HepG2 (cell line): ENCODE measurements around the gene SMTNL1. TPM values are rescaled to one million over a fixed set of nuclear protein-coding genes. Genes with fewer than 3 reads are reported as not detected.
A peak's percentile ranks its signal among the peaks of the same experiment; 100 is the strongest.

Source experiments
- CC2D1A ChIP-seq: sonication (generic); formaldehyde crosslinking; IDR thresholded peaks from 2 replicates; pipeline ENCODE4 v1.8.1; 2023; ENCODE audit warnings: mild to moderate bottlenecking, missing genetic modification reagents
- GATAD2A ChIP-seq: IDR thresholded peaks from 2 replicates; pipeline ENCODE4 v1.6.1; 2016
- KDM2A ChIP-seq: sonication (generic); formaldehyde crosslinking; IDR thresholded peaks from 2 replicates; pipeline ENCODE4 v1.4.0; 2020; ENCODE audit warnings: low read depth, missing genetic modification reagents, borderline replicate concordance
- MLXIP ChIP-seq: sonication (generic); formaldehyde crosslinking; IDR thresholded peaks from 2 replicates; pipeline ENCODE4 v1.9.0; 2021; ENCODE audit warnings: missing genetic modification reagents, borderline replicate concordance
- NCOA5 ChIP-seq: sonication (generic); formaldehyde crosslinking; IDR thresholded peaks from 2 replicates; pipeline ENCODE4 v1.4.0; 2020; ENCODE audit warnings: missing genetic modification reagents
- SIN3B ChIP-seq: fragments of 150-350 bp; IDR thresholded peaks from 2 replicates; pipeline ENCODE4 v1.6.1; 2014; ENCODE audit warnings: low read length
- TRAFD1 ChIP-seq: sonication (generic); formaldehyde crosslinking; IDR thresholded peaks from 2 replicates; pipeline ENCODE4 v1.5.1; 2020; ENCODE audit warnings: missing genetic modification reagents, mild to moderate bottlenecking, borderline replicate concordance
- ZIK1 ChIP-seq: sonication (generic); formaldehyde crosslinking; IDR thresholded peaks from 2 replicates; pipeline ENCODE4 v1.5.0; 2020; ENCODE audit warnings: mild to moderate bottlenecking, low read depth, missing genetic modification reagents, borderline replicate concordance
- ZNF136 ChIP-seq: sonication (generic); formaldehyde crosslinking; IDR thresholded peaks from 2 replicates; pipeline ENCODE4 v1.8.1; 2022; ENCODE audit warnings: low read depth, mild to moderate bottlenecking, moderate library complexity, missing genetic modification reagents
- ZNF180 ChIP-seq: sonication (generic); formaldehyde crosslinking; IDR thresholded peaks from 2 replicates; pipeline ENCODE4 v1.4.0; 2020; ENCODE audit warnings: low read depth, missing genetic modification reagents, borderline replicate concordance
- ZNF563 ChIP-seq: sonication (generic); formaldehyde crosslinking; IDR thresholded peaks from 2 replicates; pipeline ENCODE4 v1.8.0; 2022; ENCODE audit warnings: mild to moderate bottlenecking, moderate library complexity, missing genetic modification reagents
- ZNF790 ChIP-seq: sonication (generic); formaldehyde crosslinking; IDR thresholded peaks from 2 replicates; pipeline ENCODE4 v1.8.0; 2022; ENCODE audit warnings: missing genetic modification reagents, mild to moderate bottlenecking, borderline replicate concordance
- ZNF839 ChIP-seq: sonication (generic); formaldehyde crosslinking; IDR thresholded peaks from 2 replicates; pipeline ENCODE4 v1.4.0; 2020; ENCODE audit warnings: missing genetic modification reagents, mild to moderate bottlenecking, borderline replicate concordance
- polyA plus RNA-seq, 8 experiments: library from polyadenylated mRNA; depleted of rRNA in 3 of 8; stranded (reverse) in 7 of 8; unstranded in 1 of 8; fragments of >200 nt; fragmentation: Illumina TruSeq in 4 of 8; extraction: Trizol in 4 of 8; gene quantifications; 2 replicates each; pipeline versions ENCODE4 v1.2.1 to v1.2.3, GENCODE V29; 2011 to 2016; ENCODE audit warnings: low read depth in 4 of 8, missing spikeins in 1 of 8, mixed read lengths in 1 of 8; ENCODE audit not compliant: insufficient read depth in 1 of 8
- total RNA-seq, 5 experiments: library from RNA; depleted of rRNA; stranded (reverse); fragments of >200 nt; fragmentation: Illumina TruSeq; extraction: Trizol; gene quantifications; 2 replicates each; pipeline ENCODE4 v1.2.3, GENCODE V29; 2016; ENCODE audit warnings: low read depth in 1 of 5
- TF ChIP-seq, protein P1 (sequence below): sonication (generic); formaldehyde crosslinking; IDR thresholded peaks from 2 replicates; pipeline ENCODE4 v1.4.0; 2020; ENCODE audit warnings: missing genetic modification reagents
- TF ChIP-seq, protein P2 (sequence below): sonication (generic); formaldehyde crosslinking; IDR thresholded peaks from 2 replicates; pipeline ENCODE4 v1.4.0; 2020; ENCODE audit warnings: mild to moderate bottlenecking, missing genetic modification reagents
- TF ChIP-seq, protein P3 (sequence below): sonication (generic); IDR thresholded peaks from 2 replicates; pipeline ENCODE4 v1.6.1; 2016; ENCODE audit warnings: low read depth, borderline replicate concordance

SMTNL1 gene
- total and polyA plus RNA-seq, 2 of the 13 experiments (the other 11 are each of a cell fraction or from before 2014, with no cell fraction given), result 0.04 TPM; not detected in 1

GRCh38 chr11:57530596-57531507 lies 6.5 kb upstream of the SMTNL1 start, which contains the start of gene TIMM10 (continued):
- TF ChIP-seq, protein P1, sequence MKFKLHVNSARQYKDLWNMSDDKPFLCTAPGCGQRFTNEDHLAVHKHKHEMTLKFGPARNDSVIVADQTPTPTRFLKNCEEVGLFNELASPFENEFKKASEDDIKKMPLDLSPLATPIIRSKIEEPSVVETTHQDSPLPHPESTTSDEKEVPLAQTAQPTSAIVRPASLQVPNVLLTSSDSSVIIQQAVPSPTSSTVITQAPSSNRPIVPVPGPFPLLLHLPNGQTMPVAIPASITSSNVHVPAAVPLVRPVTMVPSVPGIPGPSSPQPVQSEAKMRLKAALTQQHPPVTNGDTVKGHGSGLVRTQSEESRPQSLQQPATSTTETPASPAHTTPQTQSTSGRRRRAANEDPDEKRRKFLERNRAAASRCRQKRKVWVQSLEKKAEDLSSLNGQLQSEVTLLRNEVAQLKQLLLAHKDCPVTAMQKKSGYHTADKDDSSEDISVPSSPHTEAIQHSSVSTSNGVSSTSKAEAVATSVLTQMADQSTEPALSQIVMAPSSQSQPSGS (CRISPR knock-in tag), result peak; percentile 65
- TF ChIP-seq MLXIP (CRISPR knock-in tag), result no peak
- TF ChIP-seq SIN3B, result peak; percentile 54; the same call in 1 of the 2 replicates
- no peak for TF ChIP-seq ZNF563 (CRISPR knock-in tag)
- no peak for TF ChIP-seq ZIK1 (CRISPR knock-in tag)
- 0 out of 2 replicates have a peak, but pooled peaks have one; percentile 23 for TF ChIP-seq ZNF790 (CRISPR knock-in tag)
- TF ChIP-seq GATAD2A (CRISPR knock-in tag), result peak; percentile 31; the same call in 1 of the 2 replicates
- TF ChIP-seq TRAFD1 (CRISPR knock-in tag), result no peak
- no peak for TF ChIP-seq CC2D1A
- TF ChIP-seq KDM2A (CRISPR knock-in tag), result peak; percentile 89
- TF ChIP-seq, protein P2, sequence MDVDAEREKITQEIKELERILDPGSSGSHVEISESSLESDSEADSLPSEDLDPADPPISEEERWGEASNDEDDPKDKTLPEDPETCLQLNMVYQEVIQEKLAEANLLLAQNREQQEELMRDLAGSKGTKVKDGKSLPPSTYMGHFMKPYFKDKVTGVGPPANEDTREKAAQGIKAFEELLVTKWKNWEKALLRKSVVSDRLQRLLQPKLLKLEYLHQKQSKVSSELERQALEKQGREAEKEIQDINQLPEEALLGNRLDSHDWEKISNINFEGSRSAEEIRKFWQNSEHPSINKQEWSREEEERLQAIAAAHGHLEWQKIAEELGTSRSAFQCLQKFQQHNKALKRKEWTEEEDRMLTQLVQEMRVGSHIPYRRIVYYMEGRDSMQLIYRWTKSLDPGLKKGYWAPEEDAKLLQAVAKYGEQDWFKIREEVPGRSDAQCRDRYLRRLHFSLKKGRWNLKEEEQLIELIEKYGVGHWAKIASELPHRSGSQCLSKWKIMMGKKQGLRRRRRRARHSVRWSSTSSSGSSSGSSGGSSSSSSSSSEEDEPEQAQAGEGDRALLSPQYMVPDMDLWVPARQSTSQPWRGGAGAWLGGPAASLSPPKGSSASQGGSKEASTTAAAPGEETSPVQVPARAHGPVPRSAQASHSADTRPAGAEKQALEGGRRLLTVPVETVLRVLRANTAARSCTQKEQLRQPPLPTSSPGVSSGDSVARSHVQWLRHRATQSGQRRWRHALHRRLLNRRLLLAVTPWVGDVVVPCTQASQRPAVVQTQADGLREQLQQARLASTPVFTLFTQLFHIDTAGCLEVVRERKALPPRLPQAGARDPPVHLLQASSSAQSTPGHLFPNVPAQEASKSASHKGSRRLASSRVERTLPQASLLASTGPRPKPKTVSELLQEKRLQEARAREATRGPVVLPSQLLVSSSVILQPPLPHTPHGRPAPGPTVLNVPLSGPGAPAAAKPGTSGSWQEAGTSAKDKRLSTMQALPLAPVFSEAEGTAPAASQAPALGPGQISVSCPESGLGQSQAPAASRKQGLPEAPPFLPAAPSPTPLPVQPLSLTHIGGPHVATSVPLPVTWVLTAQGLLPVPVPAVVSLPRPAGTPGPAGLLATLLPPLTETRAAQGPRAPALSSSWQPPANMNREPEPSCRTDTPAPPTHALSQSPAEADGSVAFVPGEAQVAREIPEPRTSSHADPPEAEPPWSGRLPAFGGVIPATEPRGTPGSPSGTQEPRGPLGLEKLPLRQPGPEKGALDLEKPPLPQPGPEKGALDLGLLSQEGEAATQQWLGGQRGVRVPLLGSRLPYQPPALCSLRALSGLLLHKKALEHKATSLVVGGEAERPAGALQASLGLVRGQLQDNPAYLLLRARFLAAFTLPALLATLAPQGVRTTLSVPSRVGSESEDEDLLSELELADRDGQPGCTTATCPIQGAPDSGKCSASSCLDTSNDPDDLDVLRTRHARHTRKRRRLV (CRISPR knock-in tag), result no peak
- TF ChIP-seq, protein P3, sequence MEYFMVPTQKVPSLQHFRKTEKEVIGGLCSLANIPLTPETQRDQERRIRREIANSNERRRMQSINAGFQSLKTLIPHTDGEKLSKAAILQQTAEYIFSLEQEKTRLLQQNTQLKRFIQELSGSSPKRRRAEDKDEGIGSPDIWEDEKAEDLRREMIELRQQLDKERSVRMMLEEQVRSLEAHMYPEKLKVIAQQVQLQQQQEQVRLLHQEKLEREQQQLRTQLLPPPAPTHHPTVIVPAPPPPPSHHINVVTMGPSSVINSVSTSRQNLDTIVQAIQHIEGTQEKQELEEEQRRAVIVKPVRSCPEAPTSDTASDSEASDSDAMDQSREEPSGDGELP, result peak; percentile 68; the same call in 1 of the 2 replicates
- no peak for TF ChIP-seq ZNF839 (CRISPR knock-in tag)
- TF ChIP-seq ZNF180 (CRISPR knock-in tag), result no peak
- TF ChIP-seq ZNF136, result no peak
- no peak for TF ChIP-seq NCOA5 (CRISPR knock-in tag)
